Testis (tissue), 3 donors: ENCODE data around the gene MGAT5. TPM values are rescaled to one million over a fixed set of nuclear protein-coding genes. Genes with fewer than 3 reads are reported as not detected.

ENCODE experiments used
- DNase-seq: peaks from one replicate; pipeline ENCODE4 v3.0.0-alpha.2; 2019
- H3K27ac ChIP-seq, 2 donors: fragments of 200-600 bp; sonication (generic); one replicate each; pipeline ENCODE4 v1.5.1; 2019
- H3K27me3 ChIP-seq: fragments of 200-600 bp; sonication (generic); one replicate; pipeline ENCODE4 v1.5.1; 2019
- H3K36me3 ChIP-seq: fragments of 200-600 bp; sonication (generic); one replicate; pipeline ENCODE4 v1.5.1; 2017; ENCODE audit warnings: low read depth; ENCODE audit errors: missing control alignments
- H3K4me1 ChIP-seq: fragments of 200-600 bp; sonication (generic); one replicate; pipeline ENCODE4 v1.5.1; 2019
- H3K4me3 ChIP-seq, 2 donors: fragments of 200-600 bp; sonication (generic); one replicate each; pipeline ENCODE4 v1.5.1; 2017 to 2019
- H3K9me3 ChIP-seq: fragments of 200-600 bp; sonication (generic); one replicate; pipeline ENCODE4 v1.5.1; 2017
- POLR2A ChIP-seq: fragments of 450-650 bp; IDR thresholded peaks from one replicate; pipeline ENCODE4 v1.6.1; 2017; ENCODE audit warnings: antibody characterized with exemption, mild to moderate bottlenecking, moderate library complexity
- WGBS, 2 donors: methylation state at CpG; one replicate each; pipeline ENCODE4 v1.1.5; 2018; 5-methylcytosine and 5-hydroxymethylcytosine counted together
- intact Hi-C: fragments of 100-400 bp; cut with DNase I; formaldehyde crosslinking; loops from one replicate; pipeline ENCODE4 v1.15.1; 2023; ENCODE audit warnings: low total_unique reads
- polyA plus RNA-seq: library from polyadenylated mRNA; stranded (reverse); fragments of 350-450 nt; fragmentation: Illumina TruSeq; extraction: RNeasy Lipid Tissue Mini Kit (QIAGEN cat#74804); gene quantifications from one replicate; pipeline ENCODE4 v1.2.3, GENCODE V29; 2014; ENCODE audit warnings: low read depth, low replicate concordance; ENCODE audit not compliant: insufficient read depth
- total RNA-seq, 2 donors: library from RNA; depleted of rRNA; stranded (reverse); fragments of >200 nt; gene quantifications; one replicate each; pipeline ENCODE4 v1.2.3, GENCODE V29; 2016
- TF ChIP-seq, protein P1 (sequence below), 3 experiments: fragments of 450-650 bp in 2 of 3; fragments of 200-600 bp in 1 of 3; sonication (generic) in 1 of 3; IDR thresholded peaks; one replicate each; pipeline ENCODE4 v1.5.1; 2016 to 2019; ENCODE audit warnings: antibody characterized with exemption in 3 of 3, mild to moderate bottlenecking in 2 of 3, moderate library complexity in 1 of 3

The MGAT5 gene
- total and polyA plus RNA-seq, 3 donors from 2014 or later, result 31.6 to 73.8 (median 64.5) TPM

DNA sequence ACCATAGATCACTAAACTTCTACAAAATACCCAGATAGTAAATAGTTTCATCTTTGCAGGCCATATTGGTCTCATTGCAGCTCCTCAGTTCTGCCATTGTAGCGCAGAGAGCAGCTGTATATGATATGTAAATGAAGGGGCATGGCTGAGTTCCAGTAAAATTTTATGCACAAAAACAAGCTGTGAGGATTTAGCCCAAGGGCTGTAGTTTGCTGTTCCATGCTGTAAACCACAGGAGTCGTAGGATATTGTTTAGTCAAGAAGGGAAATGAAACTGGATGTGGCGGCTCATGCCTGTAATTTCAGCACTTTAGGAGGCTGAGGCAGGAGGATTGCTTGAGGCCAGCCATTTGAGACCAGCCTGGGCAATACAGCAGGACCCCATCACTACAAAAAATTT is 83.0 kb downstream of the MGAT5 start:
- intact Hi-C loops, result no loop called here
- no peaks in the 10 kb centered on the region for H3K9me3 ChIP-seq
- TF ChIP-seq, protein P1, sequence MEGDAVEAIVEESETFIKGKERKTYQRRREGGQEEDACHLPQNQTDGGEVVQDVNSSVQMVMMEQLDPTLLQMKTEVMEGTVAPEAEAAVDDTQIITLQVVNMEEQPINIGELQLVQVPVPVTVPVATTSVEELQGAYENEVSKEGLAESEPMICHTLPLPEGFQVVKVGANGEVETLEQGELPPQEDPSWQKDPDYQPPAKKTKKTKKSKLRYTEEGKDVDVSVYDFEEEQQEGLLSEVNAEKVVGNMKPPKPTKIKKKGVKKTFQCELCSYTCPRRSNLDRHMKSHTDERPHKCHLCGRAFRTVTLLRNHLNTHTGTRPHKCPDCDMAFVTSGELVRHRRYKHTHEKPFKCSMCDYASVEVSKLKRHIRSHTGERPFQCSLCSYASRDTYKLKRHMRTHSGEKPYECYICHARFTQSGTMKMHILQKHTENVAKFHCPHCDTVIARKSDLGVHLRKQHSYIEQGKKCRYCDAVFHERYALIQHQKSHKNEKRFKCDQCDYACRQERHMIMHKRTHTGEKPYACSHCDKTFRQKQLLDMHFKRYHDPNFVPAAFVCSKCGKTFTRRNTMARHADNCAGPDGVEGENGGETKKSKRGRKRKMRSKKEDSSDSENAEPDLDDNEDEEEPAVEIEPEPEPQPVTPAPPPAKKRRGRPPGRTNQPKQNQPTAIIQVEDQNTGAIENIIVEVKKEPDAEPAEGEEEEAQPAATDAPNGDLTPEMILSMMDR (IDR thresholded peaks at IDR 0.05), result no peak
- TF ChIP-seq POLR2A, result no peak
- 95 to 97% methylated on average over 3 of the region's 3 CpGs for WGBS, 2 donors
- no peak for DNase-seq
- no peaks in the 10 kb centered on the region for H3K27me3 ChIP-seq
- peaks cover 4% of the 10 kb centered on the region for H3K4me1 ChIP-seq
- H3K27ac ChIP-seq, result no peak overlapping the region
- H3K36me3 ChIP-seq, result no peaks in the 10 kb centered on the region
- no peak overlapping the region for H3K4me3 ChIP-seq

DNA sequence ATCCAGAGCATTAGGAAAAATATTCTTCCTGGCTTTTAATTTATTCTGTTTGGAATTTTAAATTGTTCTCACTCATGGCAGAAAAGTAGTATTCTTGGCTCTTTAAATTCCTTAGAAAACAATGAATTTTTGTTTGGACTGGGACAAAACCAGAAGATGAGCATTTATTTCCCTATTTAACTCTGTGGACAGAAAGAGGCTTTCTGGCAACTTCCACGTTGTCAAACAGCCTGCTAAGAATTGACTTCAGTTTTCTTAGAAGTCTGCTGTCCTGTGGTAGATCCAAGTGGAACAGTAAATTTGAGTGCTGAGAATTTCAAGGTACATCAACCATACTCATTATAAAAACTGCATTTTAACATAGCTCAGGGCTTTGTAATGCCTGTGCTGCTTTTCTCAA is 83.8 kb downstream of the MGAT5 start:
- TF ChIP-seq, protein P1 (IDR thresholded peaks at IDR 0.05), result no peak
- TF ChIP-seq POLR2A, result no peak
- WGBS, 2 donors, result 27 to 29% methylated on average over 1 of the region's 1 CpG
- intact Hi-C loops, result no loop called here

DNA sequence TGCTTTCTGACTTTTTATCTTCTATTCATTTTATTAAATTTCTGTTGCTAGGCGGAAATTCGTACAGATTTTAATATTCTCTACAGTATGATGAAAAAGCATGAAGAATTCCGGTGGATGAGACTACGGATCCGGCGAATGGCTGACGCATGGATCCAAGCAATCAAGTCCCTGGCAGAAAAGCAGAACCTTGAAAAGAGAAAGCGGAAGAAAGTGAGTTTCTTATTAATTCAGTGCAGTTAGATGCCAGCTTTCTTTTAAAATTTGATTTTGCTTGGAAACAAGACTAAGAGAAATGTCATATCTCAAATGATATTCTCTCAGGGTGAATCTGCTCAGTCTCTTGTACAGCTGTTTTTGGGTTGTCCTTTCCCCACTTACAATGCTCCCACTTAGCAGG is 84.3 kb downstream of the MGAT5 start:
- Histone ChIP-seq H3K27ac (peak overlapping the region in 1 of 2 donors; percentile 5), H3K4me1 (peaks cover 4% of the 10 kb centered on the region), H3K27me3 (no peaks in the 10 kb centered on the region), H3K4me3 (no peak overlapping the region), H3K9me3 (no peaks in the 10 kb centered on the region), H3K36me3 (no peaks in the 10 kb centered on the region)
- no peak for DNase-seq
- intact Hi-C loops, result no loop called here
- WGBS, 2 donors, result 68 to 75% methylated on average over 8 of the region's 8 CpGs
- no peak for TF ChIP-seq POLR2A
- TF ChIP-seq, protein P1 (IDR thresholded peaks at IDR 0.05), result no peak

More for the DNA sequence above, 83.8 kb downstream of the MGAT5 start:
- no peak for DNase-seq
- no peaks in the 10 kb centered on the region for H3K9me3 ChIP-seq
- H3K27me3 ChIP-seq, result no peaks in the 10 kb centered on the region
- H3K4me1 ChIP-seq, result peaks cover 4% of the 10 kb centered on the region
- H3K36me3 ChIP-seq, result no peaks in the 10 kb centered on the region
- H3K4me3 ChIP-seq, result no peak overlapping the region
- no peak overlapping the region for H3K27ac ChIP-seq

DNA sequence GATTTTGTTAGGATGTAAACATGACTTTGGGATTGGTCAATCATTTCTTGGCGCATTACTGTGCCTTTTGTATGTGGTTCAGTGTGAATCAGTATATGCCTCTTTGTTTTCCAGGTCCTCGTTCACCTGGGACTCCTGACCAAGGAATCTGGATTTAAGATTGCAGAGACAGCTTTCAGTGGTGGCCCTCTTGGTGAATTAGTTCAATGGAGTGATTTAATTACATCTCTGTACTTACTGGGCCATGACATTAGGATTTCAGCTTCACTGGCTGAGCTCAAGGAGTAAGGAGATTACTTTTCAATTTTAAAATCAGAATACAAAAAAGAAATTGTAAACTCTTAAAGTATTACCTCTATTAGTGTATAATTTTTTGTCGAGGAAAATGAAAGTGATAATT is 87.6 kb downstream of the MGAT5 start:
- no peaks in the 10 kb centered on the region for H3K4me1 ChIP-seq

More for the DNA sequence above, 87.6 kb downstream of the MGAT5 start:
- no peaks in the 10 kb centered on the region for H3K9me3 ChIP-seq
- no peaks in the 10 kb centered on the region for H3K36me3 ChIP-seq
- DNase-seq, result no peak
- TF ChIP-seq, protein P1 (IDR thresholded peaks at IDR 0.05), result no peak
- intact Hi-C loops, result no loop called here
- no peak overlapping the region for H3K27ac ChIP-seq
- WGBS, 2 donors, result 89 to 93% methylated on average over 3 of the region's 3 CpGs
- no peak overlapping the region for H3K4me3 ChIP-seq
- H3K27me3 ChIP-seq, result no peaks in the 10 kb centered on the region
